Prostate gland (tissue), 2 donors: ENCODE results near the gene EXTL1.

ENCODE experiments used
- POLR2A ChIP-seq: fragments of 450-650 bp; IDR thresholded peaks from one replicate; pipeline ENCODE4 v1.6.1; 2016; ENCODE audit warnings: antibody characterized with exemption, mild to moderate bottlenecking
- TF ChIP-seq, protein P1 (sequence below), 4 experiments: fragments of 200-600 bp in 2 of 4; fragments of 450-650 bp in 2 of 4; sonication (generic) in 2 of 4; IDR thresholded peaks; 1 replicate in 3 of 4; 2 replicates in 1 of 4; pipeline ENCODE4 v1.5.1; 2016 to 2019; ENCODE audit warnings: antibody characterized with exemption in 4 of 4, mild to moderate bottlenecking in 2 of 4, moderate library complexity in 2 of 4

- TF ChIP-seq, protein P1, sequence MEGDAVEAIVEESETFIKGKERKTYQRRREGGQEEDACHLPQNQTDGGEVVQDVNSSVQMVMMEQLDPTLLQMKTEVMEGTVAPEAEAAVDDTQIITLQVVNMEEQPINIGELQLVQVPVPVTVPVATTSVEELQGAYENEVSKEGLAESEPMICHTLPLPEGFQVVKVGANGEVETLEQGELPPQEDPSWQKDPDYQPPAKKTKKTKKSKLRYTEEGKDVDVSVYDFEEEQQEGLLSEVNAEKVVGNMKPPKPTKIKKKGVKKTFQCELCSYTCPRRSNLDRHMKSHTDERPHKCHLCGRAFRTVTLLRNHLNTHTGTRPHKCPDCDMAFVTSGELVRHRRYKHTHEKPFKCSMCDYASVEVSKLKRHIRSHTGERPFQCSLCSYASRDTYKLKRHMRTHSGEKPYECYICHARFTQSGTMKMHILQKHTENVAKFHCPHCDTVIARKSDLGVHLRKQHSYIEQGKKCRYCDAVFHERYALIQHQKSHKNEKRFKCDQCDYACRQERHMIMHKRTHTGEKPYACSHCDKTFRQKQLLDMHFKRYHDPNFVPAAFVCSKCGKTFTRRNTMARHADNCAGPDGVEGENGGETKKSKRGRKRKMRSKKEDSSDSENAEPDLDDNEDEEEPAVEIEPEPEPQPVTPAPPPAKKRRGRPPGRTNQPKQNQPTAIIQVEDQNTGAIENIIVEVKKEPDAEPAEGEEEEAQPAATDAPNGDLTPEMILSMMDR (IDR thresholded peaks at IDR 0.05) = no peak
- no peak for TF ChIP-seq POLR2A
These were observed 43.8 kb upstream of the EXTL1 start for GRCh38 chr1:25977801-25978200.
